HEK293T (cell line): Measurements from ENCODE around the gene GYPC.

Source experiments
- CTCF ChIA-PET: fragments of 350-600 bp; formaldehyde crosslinking; extraction: SDS; loops from one replicate; lab custom pipeline; 2021; ENCODE audit warnings: antibody characterized with exemption, inconsistent platforms; lab: Yijun Ruan, JAX
- POLR2A ChIA-PET: fragments of 350-600 bp; formaldehyde crosslinking; extraction: SDS; loops from one replicate; lab custom pipeline; 2020; ENCODE audit warnings: antibody characterized with exemption, inconsistent platforms; lab: Yijun Ruan, JAX
- DNase-seq: peaks from one replicate; pipeline ENCODE4 v3.0.0; 2012; ENCODE audit warnings: mixed read lengths; ENCODE audit errors: extremely low spot score
- ARNT ChIP-seq: fragments of 450-650 bp; IDR thresholded peaks from 2 replicates; pipeline ENCODE4 v1.6.1; 2017; ENCODE audit warnings: mild to moderate bottlenecking
- BHLHE40 ChIP-seq: fragments of 450-650 bp; IDR thresholded peaks from 2 replicates; pipeline ENCODE4 v1.6.1; 2016; ENCODE audit warnings: mild to moderate bottlenecking, moderate library complexity, borderline replicate concordance
- CTBP1 ChIP-seq: fragments of 450-650 bp; IDR thresholded peaks from 2 replicates; pipeline ENCODE4 v1.6.1; 2016; ENCODE audit warnings: borderline replicate concordance
- ELF4 ChIP-seq: fragments of 450-650 bp; IDR thresholded peaks from 2 replicates; pipeline ENCODE4 v1.6.1; 2017; ENCODE audit warnings: antibody characterized with exemption
- FOXA1 ChIP-seq: fragments of 450-650 bp; IDR thresholded peaks from 2 replicates; pipeline ENCODE4 v1.6.1; 2016; ENCODE audit warnings: mild to moderate bottlenecking
- FOXK2 ChIP-seq: fragments of 450-650 bp; IDR thresholded peaks from 2 replicates; pipeline ENCODE4 v1.6.1; 2016; ENCODE audit warnings: mild to moderate bottlenecking
- FOXM1 ChIP-seq: fragments of 450-650 bp; IDR thresholded peaks from 2 replicates; pipeline ENCODE4 v1.6.1; 2017; ENCODE audit warnings: mild to moderate bottlenecking, borderline replicate concordance
- HDGF ChIP-seq: fragments of 450-650 bp; IDR thresholded peaks from 2 replicates; pipeline ENCODE4 v1.6.1; 2017; ENCODE audit warnings: antibody characterized with exemption, borderline replicate concordance
- L3MBTL2 ChIP-seq: fragments of 450-650 bp; conservative IDR thresholded peaks from 2 replicates; pipeline ENCODE4 v1.6.1; 2016; ENCODE audit warnings: mild to moderate bottlenecking
- LEF1 ChIP-seq: fragments of 450-650 bp; IDR thresholded peaks from 2 replicates; pipeline ENCODE4 v1.6.1; 2017; ENCODE audit warnings: mild to moderate bottlenecking, borderline replicate concordance
- NFRKB ChIP-seq: fragments of 450-650 bp; IDR thresholded peaks from 2 replicates; pipeline ENCODE4 v1.6.1; 2016; ENCODE audit warnings: mild to moderate bottlenecking, moderate library complexity
- SP1 ChIP-seq: fragments of 450-650 bp; IDR thresholded peaks from 2 replicates; pipeline ENCODE4 v1.6.1; 2017
- SUZ12 ChIP-seq: fragments of 450-650 bp; IDR thresholded peaks from 2 replicates; pipeline ENCODE4 v1.6.1; 2016; ENCODE audit warnings: mild to moderate bottlenecking
- TARDBP ChIP-seq: fragments of 450-650 bp; IDR thresholded peaks from 2 replicates; pipeline ENCODE4 v1.6.1; 2016
- ZNF384 ChIP-seq: fragments of 450-650 bp; IDR thresholded peaks from 2 replicates; pipeline ENCODE4 v1.6.1; 2016
- TF ChIP-seq, protein P1 (sequence below): fragments of 450-650 bp; IDR thresholded peaks from 2 replicates; pipeline ENCODE4 v1.6.1; 2016

GYPC gene

DNA sequence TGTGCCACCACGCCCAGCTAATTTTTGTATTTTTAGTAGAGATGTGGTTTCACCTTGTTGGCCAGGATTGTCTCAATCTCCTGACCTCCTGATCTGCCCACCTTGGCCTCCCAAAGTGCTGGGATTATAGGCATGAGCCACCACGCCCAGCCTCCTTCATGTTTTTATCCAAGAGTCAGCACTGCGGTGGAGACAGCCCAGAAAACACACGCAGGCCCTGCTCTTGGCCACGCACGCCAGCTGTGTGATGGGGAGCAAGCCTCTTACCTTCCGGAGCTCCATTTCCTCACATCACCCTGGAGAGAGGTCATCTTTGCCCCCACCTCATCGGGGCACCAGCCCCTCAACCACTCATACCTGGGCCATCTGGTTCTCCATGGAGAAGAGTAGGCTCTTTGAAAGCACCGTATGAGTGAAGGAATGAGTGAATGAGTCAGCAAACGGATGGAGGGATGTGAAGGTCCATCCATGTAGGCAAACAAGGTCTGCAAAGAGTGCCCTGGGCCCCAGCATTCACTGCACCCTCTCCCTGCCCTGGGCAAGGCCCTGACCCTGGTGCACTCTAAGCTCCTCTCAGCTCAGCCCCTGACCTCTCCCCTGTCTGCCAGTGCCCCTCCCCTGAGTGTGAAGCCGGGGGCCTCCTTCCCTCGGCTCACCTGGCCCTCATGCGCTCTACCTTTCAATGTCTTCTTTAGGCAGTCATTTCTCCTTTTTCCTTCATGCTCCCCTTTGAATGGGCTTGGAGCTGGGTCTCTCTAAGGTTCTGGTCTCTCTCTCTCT lies 7.4 kb downstream of the GYPC start:
- TF ChIP-seq HDGF = no peak
- POLR2A ChIA-PET = no interaction called here
- DNase-seq = no peak
- CTCF ChIA-PET = interaction anchor here (0.7 kb wide), 1 partner anchor 21 kb away, joined by 13 read pairs; no protein-coding TSS in a partner anchor

DNA sequence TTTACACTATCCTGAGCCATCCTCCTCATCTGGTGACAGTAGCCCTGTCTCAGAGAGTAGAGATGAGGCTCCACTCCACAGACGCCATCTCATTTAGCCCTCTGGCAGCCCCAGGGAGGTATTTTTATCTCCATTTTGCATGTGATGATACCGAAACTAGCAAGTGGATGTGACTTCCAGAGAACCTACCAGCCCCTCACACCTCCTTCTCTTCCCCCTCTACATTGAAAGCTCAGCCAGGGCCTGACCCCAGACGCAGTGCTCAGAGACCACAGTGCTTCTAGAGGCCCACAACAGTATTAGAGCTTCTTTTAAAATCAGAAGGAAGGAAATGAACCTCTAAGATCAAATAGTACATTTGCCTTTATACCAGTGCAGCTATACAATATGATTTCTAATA lies 8.3 kb downstream of the GYPC start:
- no peak for DNase-seq
- CTCF ChIA-PET = interaction anchor here (0.7 kb wide), 1 partner anchor 22 kb away, joined by 13 read pairs; no protein-coding TSS in a partner anchor
- POLR2A ChIA-PET = no interaction called here
- TF ChIP-seq ARNT (no peak), NFRKB (no peak), FOXK2 (no peak), HDGF (no peak), FOXA1 (no peak), CTBP1 (no peak), TARDBP (no peak), L3MBTL2 (no peak), ELF4 (no peak), SP1 (no peak), BHLHE40 (no peak), LEF1 (no peak), ZNF384 (no peak), SUZ12 (no peak), FOXM1 (no peak)
- TF ChIP-seq, protein P1, sequence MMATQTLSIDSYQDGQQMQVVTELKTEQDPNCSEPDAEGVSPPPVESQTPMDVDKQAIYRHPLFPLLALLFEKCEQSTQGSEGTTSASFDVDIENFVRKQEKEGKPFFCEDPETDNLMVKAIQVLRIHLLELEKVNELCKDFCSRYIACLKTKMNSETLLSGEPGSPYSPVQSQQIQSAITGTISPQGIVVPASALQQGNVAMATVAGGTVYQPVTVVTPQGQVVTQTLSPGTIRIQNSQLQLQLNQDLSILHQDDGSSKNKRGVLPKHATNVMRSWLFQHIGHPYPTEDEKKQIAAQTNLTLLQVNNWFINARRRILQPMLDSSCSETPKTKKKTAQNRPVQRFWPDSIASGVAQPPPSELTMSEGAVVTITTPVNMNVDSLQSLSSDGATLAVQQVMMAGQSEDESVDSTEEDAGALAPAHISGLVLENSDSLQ = no peak

DNA sequence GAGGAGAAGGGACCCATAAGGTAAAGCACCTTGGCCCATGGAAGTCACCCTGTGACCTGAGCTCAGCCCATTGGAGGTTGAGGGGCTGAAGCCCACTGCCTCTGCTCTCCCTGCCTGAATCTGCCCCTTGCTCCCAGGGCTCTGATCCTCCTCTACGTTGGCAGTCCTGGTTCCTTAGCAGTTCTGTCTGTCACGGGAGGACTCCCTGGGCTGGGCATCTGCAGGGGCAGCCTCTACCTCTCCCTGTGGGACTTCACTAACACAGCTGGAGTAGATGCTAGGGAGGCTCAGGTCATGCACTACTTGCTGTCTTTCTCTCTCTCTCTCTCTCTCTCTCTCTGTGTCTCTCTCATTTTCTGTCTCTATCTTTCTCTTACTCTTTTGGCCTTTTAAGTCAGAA lies 8.7 kb downstream of the GYPC start:
- TF ChIP-seq ARNT = no peak
- no peak for TF ChIP-seq L3MBTL2
- TF ChIP-seq LEF1 = no peak
- TF ChIP-seq, protein P1 = no peak
- TF ChIP-seq ELF4 = no peak
- no peak for TF ChIP-seq FOXM1
- TF ChIP-seq NFRKB = no peak
- no peak for TF ChIP-seq FOXK2
- TF ChIP-seq ZNF384 = no peak
- TF ChIP-seq HDGF = no peak
- ChIA-PET POLR2A (no interaction called here), CTCF (no interaction called here)
- DNase-seq = no peak

DNA sequence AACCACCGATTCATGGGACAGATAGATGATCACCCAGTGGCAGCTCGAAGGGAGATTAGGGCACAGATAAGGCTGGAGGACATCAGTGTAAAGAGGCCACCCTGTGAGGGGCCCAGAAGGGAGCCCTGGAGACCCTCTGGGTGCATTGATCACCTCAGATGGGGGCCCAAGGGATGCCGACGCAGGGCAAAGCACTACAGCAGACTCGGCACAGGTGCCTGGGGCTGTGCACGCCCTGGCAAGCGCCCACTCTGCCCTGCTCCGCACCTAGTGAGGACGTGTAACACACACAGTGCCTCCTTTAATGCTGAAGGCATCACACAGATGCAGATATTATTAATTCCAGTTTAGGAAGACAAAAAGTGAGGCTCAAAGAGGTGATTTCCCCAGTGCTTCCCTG lies 9.5 kb downstream of the GYPC start:
- DNase-seq = no peak
- ChIA-PET CTCF (no interaction called here), POLR2A (no interaction called here)
- TF ChIP-seq ZNF384 (no peak), LEF1 (no peak), ELF4 (no peak), TARDBP (no peak), NFRKB (no peak), HDGF (no peak), CTBP1 (no peak), FOXA1 (no peak), SUZ12 (no peak), BHLHE40 (no peak), L3MBTL2 (no peak), SP1 (no peak), ARNT (no peak)
- TF ChIP-seq, protein P1 = no peak

DNA sequence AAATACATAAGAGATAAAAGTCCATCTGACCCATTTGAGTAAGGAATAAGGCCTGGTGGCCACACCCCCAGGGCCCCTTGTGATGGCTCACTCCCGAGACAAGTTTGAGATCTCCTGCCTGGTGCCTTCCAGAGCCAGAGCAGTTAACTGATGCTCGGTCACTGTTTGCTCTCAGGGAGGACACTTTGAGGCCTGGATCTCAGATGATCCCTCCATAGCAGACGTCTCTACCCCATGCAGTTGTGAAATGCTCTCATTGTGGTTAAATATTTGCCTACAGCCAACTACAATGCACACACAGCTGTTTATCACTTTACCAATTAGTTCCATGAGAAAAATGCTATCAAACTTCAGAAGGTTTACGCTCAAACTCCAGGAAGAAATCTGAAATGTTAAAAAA lies 12.3 kb downstream of the GYPC start:
- POLR2A ChIA-PET = no interaction called here
- no peak for DNase-seq
- TF ChIP-seq ARNT = no peak
- no peak for TF ChIP-seq L3MBTL2
- no peak for TF ChIP-seq LEF1
- no peak for TF ChIP-seq SUZ12
- no peak for TF ChIP-seq ZNF384
- no peak for TF ChIP-seq TARDBP
- TF ChIP-seq HDGF = no peak
- no peak for TF ChIP-seq FOXA1
- TF ChIP-seq BHLHE40 = no peak

DNA sequence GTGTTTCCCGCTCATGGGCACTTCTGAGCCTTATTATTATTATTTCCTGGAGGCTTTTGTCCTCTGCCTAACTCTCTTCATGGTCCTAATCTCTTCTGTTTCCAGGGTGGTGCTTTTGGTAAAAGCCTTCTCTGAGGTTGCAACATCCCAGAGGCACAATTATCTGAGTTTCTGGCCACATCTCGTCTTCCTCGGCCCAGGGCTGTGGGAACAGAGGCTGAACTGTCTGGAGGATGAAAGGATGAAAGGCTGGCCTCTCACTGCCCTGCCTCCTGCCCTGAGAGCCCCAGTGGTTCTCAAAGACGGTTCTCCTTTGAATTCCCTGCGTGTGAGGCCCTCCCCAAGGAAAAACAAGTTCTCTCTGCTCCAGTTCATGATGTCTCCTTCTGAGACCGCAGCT lies 13.8 kb downstream of the GYPC start:
- no peak for DNase-seq
- POLR2A ChIA-PET = no interaction called here
- TF ChIP-seq SP1 = no peak
- no peak for TF ChIP-seq BHLHE40
- no peak for TF ChIP-seq L3MBTL2
- TF ChIP-seq LEF1 = no peak
- no peak for TF ChIP-seq FOXK2
- TF ChIP-seq NFRKB = no peak
- no peak for TF ChIP-seq ARNT
- no peak for TF ChIP-seq ELF4
- no peak for TF ChIP-seq FOXM1
- TF ChIP-seq CTBP1 = no peak
- no peak for TF ChIP-seq ZNF384
- TF ChIP-seq, protein P1 = no peak
- TF ChIP-seq SUZ12 = no peak
- no peak for TF ChIP-seq HDGF
- TF ChIP-seq TARDBP = no peak
- TF ChIP-seq FOXA1 = no peak
- CTCF ChIA-PET = no interaction called here

More for the DNA sequence above, 12.3 kb downstream of the GYPC start:
- CTCF ChIA-PET = no interaction called here
